Dedifferentiated amniotic fluid mesenchymal stem cell (primary cell): ENCODE measurements around the gene SCAF1.
A peak's percentile ranks its signal among the peaks of the same experiment; 100 is the strongest.

Experiments used
- DNase-seq: peaks from one replicate; pipeline ENCODE4 v3.0.0-alpha.2; 2016; ENCODE audit errors: extremely low spot score

SCAF1 gene

DNA sequence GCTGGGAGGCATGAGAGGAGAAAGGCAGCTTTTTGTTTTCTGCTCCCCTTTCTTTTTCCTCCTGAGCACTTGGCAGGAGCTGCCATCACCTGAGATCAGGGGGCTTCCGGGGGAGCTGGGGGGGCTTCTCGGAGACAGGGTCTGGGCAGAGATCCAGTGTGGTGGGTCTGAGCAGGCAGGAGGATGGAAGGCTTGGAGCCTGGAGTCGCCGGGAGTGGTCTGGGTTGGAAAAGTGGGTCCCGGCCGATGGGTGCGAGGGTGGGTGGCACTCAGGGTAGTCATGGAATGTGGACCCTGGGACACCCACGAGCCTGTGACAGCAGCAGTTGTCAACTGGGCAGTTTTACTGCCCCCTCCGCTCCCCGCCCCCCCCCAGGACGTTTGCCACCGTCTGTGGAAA, 45.1 kb downstream of the SCAF1 start:
- no peak for DNase-seq

DNA sequence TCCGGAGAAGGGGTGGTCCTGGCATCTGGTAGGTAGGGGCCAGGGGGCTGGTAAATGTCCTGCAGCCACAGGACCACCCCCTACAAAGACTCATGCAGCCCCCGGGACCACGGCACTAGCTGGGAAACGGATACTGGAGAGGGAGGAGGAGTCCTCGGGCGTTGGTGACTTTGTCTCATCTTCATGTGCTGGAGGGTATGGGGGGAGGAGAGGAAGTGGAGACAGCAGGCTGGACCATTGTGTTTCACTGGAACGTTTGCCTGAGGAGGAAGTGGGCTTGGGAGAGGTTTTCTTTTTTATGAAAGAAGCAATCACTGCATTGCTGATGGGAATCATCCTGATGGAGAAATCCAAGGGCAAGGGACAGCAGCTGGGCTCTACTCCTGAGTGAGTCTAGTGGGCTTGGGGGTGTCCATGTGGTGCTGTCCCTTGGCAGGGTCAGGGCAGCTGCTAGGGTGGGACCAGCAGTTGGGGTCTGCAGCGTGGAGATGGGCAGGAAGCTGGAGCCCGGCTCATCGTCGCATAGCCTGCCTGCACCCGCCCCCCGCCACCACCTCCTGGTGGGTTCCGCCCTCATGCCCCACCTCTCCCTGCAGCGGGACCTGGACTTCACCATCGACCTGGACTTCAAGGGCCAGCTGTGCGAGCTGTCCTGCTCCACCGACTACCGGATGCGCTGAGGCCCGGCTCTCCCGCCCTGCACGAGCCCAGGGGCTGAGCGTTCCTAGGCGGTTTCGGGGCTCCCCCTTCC, 45.7 kb downstream of the SCAF1 start:
- DNase-seq, result no peak

DNA sequence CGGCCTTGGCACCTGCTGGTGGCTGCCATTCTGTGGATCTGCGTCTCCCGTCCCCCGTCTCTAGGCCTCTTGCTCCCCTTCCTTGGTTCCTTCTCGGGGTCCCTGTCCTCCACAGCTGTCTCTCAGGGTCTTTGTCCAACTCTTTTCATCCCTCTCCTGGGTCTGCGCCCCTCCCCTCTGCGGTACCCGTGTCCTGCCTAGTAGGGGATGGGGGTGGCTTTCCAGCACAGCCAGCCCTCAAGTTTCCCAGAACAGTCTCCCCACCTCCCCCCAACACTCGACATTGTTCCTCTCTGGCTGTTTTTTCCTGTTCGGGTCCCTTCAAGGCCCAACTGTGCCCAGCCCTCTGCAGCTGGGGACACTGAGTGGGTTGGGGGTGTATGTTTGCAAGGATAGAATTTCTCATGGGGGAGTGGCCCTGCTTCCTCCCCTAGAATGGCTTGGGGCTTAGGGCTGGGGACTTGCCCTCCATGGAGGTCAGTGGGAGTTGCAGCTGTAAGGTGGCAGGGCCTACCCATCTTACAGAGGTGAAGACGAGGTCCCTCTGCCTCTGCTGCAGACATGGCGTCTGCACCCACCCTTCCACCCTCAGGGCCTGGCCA, 46.6 kb downstream of the SCAF1 start:
- no peak for DNase-seq

DNA sequence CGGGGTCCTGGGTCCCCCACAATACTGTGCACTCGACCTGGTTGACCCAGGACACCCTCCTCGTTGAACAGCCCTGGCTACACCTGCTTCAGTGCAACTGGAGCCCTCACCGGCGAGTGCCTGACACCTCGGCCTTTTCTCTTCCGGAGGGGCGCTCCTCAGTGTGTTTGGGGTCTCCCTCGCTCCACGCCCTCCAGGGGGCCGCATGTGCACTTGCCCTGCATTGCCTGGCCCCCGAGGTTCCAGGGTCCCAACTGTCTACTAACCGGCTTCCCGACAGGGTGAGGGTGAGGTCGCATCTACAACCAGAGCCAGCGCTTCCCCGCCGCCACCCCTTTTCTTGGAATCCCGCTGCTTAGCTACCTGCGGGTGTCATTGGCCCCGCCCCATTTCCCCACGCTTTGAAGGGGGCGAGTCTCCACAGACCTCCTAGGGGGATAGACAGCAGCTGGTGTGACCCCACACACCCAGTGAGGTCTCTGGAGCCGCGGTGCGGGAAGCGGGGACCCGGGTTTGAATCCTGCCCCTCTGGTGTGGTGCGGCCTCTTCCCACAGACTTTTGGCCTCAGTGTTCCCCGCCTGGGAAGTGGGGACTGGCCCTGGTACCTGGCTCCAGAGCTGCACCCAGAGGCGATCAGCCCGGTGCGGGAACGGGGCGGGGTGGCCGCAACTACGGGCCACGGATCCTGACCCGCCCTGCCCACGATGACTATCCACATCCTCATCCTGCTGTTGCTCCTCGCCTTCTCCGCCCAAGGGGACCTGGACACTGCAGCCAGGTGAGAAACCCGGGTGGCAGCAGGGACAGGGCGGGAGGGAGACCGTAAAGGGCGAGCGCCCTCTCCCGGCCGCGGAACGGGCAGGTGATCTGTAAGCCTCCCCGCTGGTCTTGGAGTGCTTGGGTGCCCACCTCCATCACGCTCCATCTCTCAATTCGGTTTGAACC, 47.4 kb downstream of the SCAF1 start, which contains the start of gene ADM5:
ADM5 (plus strand) TSS at position 462 of the 946 bp plus-strand sequence; CDS start at position 706, 244 bp downstream.
- no peak for DNase-seq

DNA sequence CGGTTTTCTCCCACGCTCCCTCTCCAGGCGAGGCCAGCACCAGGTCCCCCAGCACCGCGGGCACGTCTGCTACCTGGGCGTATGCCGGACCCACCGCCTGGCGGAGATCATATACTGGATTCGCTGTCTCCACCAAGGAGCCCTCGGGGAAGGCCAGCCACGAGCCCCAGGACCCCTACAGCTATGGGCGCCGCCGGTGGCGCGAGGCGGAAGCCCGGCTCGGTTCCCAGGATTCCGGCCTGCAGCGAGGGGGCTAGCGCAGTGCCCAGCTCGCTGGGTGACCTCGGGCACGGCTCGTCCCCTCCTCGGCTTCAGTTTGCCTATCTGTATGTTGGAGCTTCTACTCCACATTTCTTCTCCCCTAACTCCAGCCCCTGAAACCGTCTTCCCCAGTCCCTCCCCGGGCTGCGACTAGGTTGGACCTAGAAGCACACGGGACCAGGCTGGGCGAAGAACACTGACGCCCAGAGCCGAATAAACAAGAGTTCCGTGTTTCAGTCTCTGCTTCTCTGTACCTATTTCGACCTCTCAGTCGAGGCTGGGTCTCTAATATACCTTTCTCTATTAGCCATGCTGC, 48.2 kb downstream of the SCAF1 start:
- no peak for DNase-seq

DNA sequence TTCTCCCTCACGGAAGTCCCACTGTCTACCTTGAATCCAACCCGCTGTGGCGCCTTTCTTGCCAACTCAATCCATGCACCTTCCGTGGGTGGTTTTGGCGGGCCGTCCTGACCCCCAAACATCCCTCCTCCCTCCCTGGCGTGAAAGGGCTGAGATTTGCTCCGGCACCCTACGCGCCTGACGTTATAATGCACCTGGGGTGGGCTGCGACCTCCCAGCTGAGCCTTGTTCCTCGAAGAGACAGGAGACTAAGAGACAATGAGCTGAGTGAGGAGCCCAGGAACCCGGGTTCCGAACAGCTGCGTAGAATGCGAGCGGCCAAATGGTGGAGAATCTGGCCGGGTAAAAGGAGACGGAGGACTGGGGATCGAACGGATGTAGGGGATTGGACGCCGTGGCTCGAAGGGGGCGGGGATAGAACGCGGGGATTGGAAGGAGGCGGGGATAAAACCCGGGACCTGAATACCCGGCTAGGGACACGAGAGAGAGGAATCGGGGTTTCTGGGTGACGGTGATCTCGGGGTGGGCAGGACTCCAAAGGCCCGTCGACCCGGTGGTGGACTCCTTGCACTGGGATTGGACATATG, 48.7 kb downstream of the SCAF1 start, which contains the start of gene CPT1C:
CPT1C (plus strand) TSS at position 461 of the 587 bp plus-strand sequence. CDS start 1,137 bp downstream, outside the sequence.
- peak; percentile 57 for DNase-seq

DNA sequence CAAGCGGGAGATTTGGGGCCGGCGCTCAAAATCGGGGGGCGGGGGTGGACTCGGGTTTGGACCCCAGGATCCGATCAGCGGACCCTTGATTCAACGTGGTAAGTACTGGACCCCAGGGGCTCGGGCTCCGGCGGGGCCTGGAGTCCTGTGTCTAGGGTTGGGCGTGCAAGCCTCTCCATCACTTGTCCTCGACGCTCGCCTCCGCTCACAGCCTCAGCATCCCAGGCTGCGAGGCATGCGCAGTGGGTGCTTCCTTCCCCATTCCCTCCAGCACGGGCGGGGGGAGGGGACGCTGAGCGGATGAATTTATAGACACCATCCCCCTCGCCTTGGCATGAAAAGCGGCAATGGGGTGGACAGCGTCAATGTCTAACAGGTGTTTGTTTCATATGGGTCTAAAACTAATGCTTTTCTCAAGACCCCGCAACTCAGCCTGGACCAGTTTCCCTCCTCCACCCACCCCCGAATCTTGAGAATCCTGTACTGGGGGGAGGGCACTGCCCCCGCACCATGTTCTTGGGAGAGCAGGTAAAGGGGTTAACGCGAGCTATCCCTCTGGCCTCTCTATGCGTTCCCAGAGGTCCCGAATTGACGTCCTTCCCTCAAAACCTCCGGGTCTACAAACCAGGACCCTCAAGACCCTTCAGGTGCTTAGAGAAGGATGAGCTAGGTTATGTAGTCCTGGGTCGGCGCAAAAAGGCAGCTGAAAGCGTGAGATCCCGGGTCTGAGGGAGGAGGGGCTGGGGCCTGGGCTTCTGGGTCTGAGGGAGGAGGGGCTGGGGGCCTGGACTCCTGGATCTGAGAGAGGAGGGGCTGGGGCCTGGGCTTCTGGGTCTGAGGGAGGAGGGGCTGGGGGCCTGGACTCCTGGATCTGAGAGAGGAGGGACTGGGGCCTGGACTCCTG, 49.5 kb downstream of the SCAF1 start:
- peak; percentile 58 for DNase-seq

DNA sequence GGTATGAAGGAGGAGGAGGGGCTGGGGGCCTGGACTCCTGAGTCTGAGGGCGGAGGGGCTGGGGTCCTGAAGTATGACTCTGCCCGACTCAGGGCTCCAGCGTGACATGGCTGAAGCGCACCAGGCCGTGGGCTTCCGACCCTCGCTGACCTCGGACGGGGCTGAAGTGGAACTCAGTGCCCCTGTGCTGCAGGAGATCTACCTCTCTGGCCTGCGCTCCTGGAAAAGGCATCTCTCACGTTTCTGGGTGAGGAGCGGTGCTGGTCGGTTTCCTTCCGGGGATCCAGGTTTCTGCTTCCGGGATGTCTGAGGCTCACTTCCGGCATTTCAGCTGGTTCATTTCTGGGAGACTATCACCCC, 50.1 kb downstream of the SCAF1 start:
- DNase-seq, result no peak

DNA sequence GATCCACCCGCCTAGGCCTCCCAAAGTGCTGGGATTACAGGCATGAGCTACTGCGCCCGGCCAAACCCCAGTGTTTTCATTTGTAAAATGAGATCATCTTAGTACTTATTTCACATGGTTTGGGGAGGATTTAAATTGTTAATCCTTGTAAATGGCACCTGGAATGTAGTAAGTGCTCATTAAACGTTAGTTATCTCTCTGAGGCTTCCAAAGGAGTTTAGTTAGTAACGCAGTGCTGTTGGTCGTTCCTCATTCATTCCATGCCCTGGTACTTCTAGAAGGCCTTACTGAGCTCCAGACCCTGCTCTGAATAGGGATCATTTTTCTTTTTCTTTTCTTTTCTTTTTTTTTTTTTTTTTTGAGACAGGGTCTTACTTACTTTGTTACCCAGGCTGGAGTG, 54.1 kb downstream of the SCAF1 start:
- DNase-seq, result no peak

DNA sequence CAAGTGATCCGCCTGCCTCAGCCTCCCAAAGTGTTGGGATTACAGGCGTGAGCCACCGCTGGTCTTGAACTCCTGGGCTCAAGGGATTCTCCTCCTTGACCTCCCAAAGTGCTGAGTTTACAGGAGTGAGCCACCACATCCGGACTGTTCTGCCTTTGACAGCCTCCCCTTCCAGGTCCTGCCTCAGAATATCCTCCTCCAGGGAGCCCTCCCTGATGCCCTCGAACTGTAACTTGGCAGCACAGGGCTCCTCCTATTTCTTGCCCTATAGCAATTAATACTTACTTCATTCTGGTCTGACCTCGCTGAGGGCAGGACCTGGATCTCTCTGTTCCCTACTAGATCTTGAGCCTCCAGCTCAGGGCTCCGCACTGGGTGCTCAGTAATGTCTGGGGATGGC, 54.9 kb downstream of the SCAF1 start:
- no peak for DNase-seq

DNA sequence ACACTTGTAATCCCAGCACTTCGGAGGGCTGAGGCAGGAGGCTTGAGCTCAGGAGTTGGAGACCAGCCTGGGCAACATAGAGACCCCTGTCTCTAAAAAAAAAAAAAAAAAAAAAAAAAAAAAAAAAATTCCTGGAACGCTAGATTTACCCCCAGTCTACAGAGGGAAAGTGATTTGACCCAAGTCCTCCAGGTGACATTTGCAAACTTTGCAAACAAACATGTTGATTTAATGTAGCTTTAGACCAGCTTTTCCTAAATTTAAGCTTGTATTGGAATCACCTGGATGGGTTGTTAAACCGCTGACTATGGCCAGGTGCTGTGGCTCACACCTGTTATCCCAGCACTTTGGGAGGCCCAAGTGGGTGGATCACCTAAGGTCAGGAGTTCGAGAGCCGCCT, 57.4 kb downstream of the SCAF1 start:
- DNase-seq, result no peak

DNA sequence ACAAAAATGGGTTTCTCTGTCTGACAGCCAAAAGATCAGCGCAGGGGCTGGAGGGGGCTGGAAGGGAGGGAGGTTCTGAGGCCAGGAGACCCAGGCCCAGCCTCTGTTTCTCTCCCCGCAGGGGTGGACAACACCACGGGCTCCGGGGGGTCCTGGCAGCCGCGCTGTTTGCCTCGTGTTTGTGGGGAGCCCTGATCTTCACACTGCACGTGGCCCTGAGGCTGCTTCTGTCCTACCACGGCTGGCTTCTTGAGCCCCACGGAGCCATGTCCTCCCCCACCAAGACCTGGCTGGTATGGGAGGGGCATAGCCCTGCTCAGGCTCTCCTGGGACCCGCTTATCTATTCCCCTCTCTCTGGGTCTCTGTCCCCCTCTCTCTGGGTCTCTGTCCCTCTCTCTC, 58.6 kb downstream of the SCAF1 start:
- no peak for DNase-seq

DNA sequence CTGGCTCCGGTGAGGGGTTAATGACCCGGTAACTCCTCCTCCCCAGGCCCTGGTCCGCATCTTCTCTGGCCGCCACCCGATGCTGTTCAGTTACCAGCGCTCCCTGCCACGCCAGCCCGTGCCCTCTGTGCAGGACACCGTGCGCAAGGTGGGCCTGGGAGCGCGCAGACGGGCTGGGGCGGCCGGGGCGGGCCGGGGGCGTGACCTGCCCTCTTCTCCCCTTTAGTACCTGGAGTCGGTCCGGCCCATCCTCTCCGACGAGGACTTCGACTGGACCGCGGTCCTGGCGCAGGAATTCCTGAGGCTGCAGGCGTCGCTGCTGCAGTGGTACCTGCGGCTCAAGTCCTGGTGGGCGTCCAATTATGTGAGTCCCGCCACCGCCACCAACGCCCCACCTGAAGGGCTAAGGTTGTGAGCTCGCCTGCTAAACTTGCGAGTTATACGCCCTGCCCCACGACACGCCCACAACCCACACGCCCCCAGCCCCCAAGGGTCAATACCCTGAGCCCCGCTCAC, 59.3 kb downstream of the SCAF1 start:
- no peak for DNase-seq

DNA sequence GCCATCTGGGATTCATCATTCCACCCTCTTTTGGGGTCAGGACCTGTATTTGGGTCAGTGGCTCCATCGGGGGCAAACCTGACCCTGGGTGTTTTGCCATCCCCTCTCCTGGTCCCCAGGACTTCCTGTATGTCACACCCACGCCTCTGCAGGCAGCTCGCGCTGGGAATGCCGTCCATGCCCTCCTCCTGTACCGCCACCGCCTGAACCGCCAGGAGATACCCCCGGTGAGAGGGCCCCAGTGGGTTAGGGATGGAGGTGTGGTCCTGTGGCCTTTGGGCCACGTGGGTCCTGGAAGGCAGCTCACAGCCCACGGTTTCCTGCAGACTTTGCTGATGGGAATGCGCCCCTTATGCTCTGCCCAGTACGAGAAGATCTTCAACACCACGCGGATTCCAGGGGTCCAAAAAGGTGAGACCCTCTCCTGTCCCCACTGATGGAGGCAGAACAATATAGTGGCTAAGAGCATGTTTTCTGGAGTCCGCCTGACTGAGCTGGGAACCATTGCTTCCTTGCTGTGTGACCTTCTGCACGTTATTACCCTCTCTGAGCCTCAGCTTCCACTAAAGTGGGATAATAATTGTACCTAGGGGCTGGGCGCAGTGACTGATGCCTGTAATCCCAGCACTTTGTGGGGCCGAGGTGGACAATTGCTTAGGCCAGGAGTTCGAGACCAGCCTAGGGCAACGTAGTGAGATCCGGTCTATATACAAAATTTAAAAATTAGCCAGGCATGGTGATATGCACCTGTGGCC, 63.1 kb downstream of the SCAF1 start:
- no peak for DNase-seq

DNA sequence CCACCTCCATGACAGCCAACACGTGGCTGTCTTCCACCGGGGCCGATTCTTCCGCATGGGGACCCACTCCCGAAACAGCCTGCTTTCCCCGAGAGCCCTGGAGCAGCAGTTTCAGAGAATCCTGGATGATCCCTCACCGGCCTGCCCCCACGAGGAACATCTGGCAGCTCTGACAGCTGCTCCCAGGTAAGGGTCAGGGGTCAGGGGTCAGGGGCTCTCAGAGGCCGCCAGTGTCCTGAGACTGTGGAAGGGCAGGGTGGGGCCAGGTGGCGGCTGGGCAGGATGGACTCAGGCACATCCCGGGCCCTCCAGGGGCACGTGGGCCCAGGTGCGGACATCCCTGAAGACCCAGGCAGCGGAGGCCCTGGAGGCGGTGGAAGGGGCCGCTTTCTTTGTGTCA, 63.9 kb downstream of the SCAF1 start:
- DNase-seq, result no peak
